Upper lobe of left lung (tissue), 6 donors: ENCODE data around the gene SLC25A1. TPM values are rescaled to one million over a fixed set of nuclear protein-coding genes. Genes with fewer than 3 reads are reported as not detected.

Source experiments
- ATAC-seq, 2 donors: fragments of 200-7000 bp; cut with Tn5 transposase; one replicate each; pipeline ENCODE4 v1.9.1; 2022; ENCODE audit warnings: mild to moderate bottlenecking in 2 of 2, moderate library complexity in 2 of 2; ENCODE audit not compliant: low FRiP score in 2 of 2
- DNase-seq, 2 donors: peaks; one replicate each; pipeline ENCODE4 v3.0.0-alpha.2; 2019 to 2020
- H3K27ac ChIP-seq, 4 donors: fragments of 200-600 bp; sonication (generic); one replicate each; pipeline ENCODE4 v1.5.1; 2016 to 2019
- H3K27me3 ChIP-seq, 4 donors: fragments of 200-600 bp; sonication (generic); one replicate each; pipeline ENCODE4 v1.5.1; 2017 to 2019
- H3K36me3 ChIP-seq, 4 donors: fragments of 200-600 bp; sonication (generic); one replicate each; pipeline ENCODE4 v1.5.1; 2016 to 2019
- H3K4me1 ChIP-seq, 4 donors: fragments of 200-600 bp; sonication (generic); one replicate each; pipeline ENCODE4 v1.5.1; 2018 to 2019
- H3K4me3 ChIP-seq, 4 donors: fragments of 200-600 bp; sonication (generic); one replicate each; pipeline ENCODE4 v1.5.1; 2017 to 2019; ENCODE audit warnings: mild to moderate bottlenecking in 2 of 4, moderate library complexity in 1 of 4
- H3K9me3 ChIP-seq, 4 donors: fragments of 200-600 bp; sonication (generic); one replicate each; pipeline ENCODE4 v1.5.1; 2018 to 2019
- CTCF ChIP-seq, 6 experiments: fragments of 450-650 bp in 4 of 6; fragments of 200-600 bp in 2 of 6; sonication (generic) in 2 of 6; IDR thresholded peaks; one replicate each; pipeline ENCODE4 v1.5.1; 2016 to 2019; ENCODE audit warnings: antibody characterized with exemption in 6 of 6
- EP300 ChIP-seq, 4 donors: sonication (generic); formaldehyde crosslinking; IDR thresholded peaks; one replicate each; pipeline ENCODE4 v1.5.1; 2017; ENCODE audit warnings: antibody characterized with exemption in 4 of 4, control low read depth in 2 of 4
- POLR2A ChIP-seq, 4 donors: fragments of 450-650 bp; IDR thresholded peaks; one replicate each; pipeline ENCODE4 v1.5.1; 2016 to 2017; ENCODE audit warnings: antibody characterized with exemption in 4 of 4, mild to moderate bottlenecking in 2 of 4
- POLR2AphosphoS5 ChIP-seq, 2 donors: sonication (generic); formaldehyde crosslinking; IDR thresholded peaks; one replicate each; pipeline ENCODE4 v1.5.1; 2017; ENCODE audit warnings: antibody characterized with exemption in 2 of 2
- WGBS, 2 donors: methylation state at CpG; one replicate each; pipeline ENCODE4 v1.1.5; 2017 to 2018; 5-methylcytosine and 5-hydroxymethylcytosine counted together
- total RNA-seq, 6 donors: library from RNA; depleted of rRNA in 4 of 6; stranded (reverse); fragments of >200 nt in 4 of 6; gene quantifications; one replicate each; pipeline versions ENCODE4 v1.1.0 to v1.2.1, GENCODE V29; 2016 to 2021
- donor health status: DM: no; HTN: no; CAD: no; lungs with moderate emphysema.
- donor health status: DM: no; HTN: yes; CAD: no; lungs with severe emphysema.

Gene SLC25A1
- total RNA-seq, 6 donors from 2014 or later = 26.2 to 82.1 (median 71.5) TPM

GRCh38 chr22:19126309-19127273 lies 51.9 kb downstream of the SLC25A1 start:
- Histone ChIP-seq H3K27ac (no peak overlapping the region), H3K4me1 (peaks cover 3 to 7% (median 6%) of the 10 kb centered on the region in 4 donors), H3K36me3 (peaks cover 0 to 7% (median 3%) of the 10 kb centered on the region in 4 donors), H3K9me3 (no peaks in the 10 kb centered on the region), H3K4me3 (no peak overlapping the region), H3K27me3 (no peaks in the 10 kb centered on the region)
- ATAC-seq (no peak), DNase-seq (no peak)
- TF ChIP-seq POLR2AphosphoS5 (IDR thresholded peaks at IDR 0.05) (no peak), EP300 (IDR thresholded peaks at IDR 0.05) (no peak), POLR2A (IDR thresholded peaks at IDR 0.05) (no peak), CTCF (IDR thresholded peaks at IDR 0.05) (no peak)
- WGBS, 2 donors = 89 to 92% methylated on average over 16 to 19 of the region's 19 CpGs

Other genes starting within 250 kb of the SLC25A1 start
- gene PRODH, start 242.4 kb downstream of the SLC25A1 start, total RNA-seq = 100 to 1,000 TPM in 3 of 6 donors, 10 to 100 TPM in 3; 37.1 to 206 (median 91.1) TPM
- 100 to 1,000 TPM in 1 of 6 donors, 10 to 100 TPM in 5; 65.9 to 101 (median 89.9) TPM for gene DGCR2, start 56.3 kb downstream of the SLC25A1 start, total RNA-seq
- gene TSSK2, start 47.4 kb downstream of the SLC25A1 start, total RNA-seq = not detected
- gene ESS2, start 34.1 kb downstream of the SLC25A1 start, total RNA-seq = 10 to 100 TPM; 13.7 to 21.3 (median 16.6) TPM
- not detected for gene GSC2, start 28.4 kb downstream of the SLC25A1 start, total RNA-seq
- 10 to 100 TPM in 1 of 6 donors, 1 to 10 TPM in 5; 3.0 to 14.7 (median 6.0) TPM for gene CLTCL1, start 113.0 kb upstream of the SLC25A1 start, total RNA-seq